Measurements from ENCODE around the gene RBM6.
"Not testable (repeated sequence)": the region's sequence is repeated elsewhere in the genome, so short reads cannot be mapped to it uniquely, and the experiment has no call there.

Gene RBM6

GRCh38 chr3:49992326-49992725 is 52.4 kb downstream of the RBM6 start:
- DNase-seq (ENCODE audit: low spot score): no peak

- DNase-seq (ENCODE audit: low spot score): no peak
These were observed 54.5 kb downstream of the RBM6 start for GRCh38 chr3:49994476-49994875.

DNA sequence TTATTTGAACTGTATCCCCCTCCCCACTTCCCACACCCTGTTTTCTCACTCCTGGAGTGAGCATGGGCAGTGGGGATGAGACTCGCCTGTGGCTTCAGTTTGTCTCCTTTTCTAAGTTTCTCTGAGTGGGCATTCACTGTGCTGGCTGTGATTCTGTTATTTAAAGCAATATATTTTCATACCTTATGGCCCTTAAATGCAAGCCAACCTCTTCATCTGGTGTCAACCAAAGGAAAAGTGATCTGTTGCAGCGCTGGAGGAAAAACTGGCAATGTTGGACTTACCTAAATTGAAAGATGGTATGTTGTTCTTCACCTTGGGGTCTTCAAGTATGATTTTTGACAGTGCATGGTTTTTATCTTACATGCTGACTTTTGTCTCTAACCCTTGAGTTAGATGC is 56.1 kb downstream of the RBM6 start:
- no peak for DNase-seq (ENCODE audit: low spot score)

DNA sequence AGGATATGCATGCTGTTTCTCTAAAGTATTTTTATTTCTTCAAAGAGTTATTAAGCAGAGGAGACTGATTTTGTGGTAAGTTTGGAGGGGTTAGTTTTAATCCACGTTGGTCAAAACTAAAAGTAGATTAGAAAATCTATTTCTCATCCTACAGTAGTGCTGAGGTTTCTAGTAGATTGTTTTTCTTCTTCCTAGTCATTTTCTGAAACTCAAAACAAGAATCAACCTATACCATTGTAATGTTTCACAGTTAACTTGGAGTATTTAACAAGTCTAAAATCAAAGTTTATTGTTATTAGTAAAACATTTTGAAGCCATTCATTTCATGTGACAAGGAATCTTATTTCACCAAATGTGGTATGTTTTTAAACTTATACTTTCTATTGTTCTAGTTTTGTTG is 57.9 kb downstream of the RBM6 start:
- DNase-seq (ENCODE audit: low spot score): no peak

GRCh38 chr3:49998326-49998725 is 58.4 kb downstream of the RBM6 start:
- DNase-seq (ENCODE audit: low spot score): no peak

- DNase-seq (ENCODE audit: low spot score): peak; percentile 13
These were observed 61.6 kb downstream of the RBM6 start for GRCh38 chr3:50001511-50001910.

DNA sequence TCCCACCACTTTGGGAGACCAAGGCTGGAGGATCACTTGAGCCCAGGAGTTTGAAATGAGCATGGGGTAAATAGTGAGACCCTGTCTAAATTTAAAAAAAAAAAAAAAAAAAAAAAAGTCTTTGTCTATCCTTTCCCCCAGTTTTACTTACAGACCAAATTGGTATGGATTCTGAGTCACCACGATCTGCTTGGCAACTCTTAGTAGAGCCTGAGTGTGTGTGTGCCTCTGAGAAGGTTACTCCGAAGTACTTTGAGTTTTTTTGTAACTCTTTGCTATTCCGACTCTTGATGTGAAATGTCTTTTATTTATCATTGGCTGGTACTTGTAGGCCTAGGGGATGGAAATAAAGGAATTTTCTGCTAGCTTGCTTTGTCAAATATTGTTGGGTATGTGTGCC is 63.3 kb downstream of the RBM6 start:
- no peak for DNase-seq (ENCODE audit: low spot score)

- no peak for DNase-seq (ENCODE audit: low spot score)
These were observed 63.9 kb downstream of the RBM6 start for GRCh38 chr3:50003824-50004223.

DNA sequence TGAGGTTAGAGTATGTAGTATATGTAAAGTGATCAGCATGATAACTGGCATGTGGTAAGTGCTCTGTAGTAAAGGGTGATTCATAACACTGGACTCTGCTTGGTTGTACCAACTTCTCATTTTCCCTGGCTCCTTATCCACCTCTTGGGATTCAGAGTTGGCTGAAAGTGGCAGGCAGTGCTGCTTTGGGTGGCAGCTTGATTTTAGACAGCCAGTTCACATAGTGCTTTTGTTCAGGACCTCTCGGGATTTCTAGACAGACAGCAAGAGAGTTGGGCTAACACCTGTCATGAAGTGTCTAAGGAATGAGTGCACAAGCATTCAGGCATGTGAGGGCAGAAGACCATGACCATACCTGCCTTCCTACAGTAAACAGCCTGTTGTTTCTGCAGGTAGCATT is 69.0 kb downstream of the RBM6 start:
- DNase-seq (ENCODE audit: low spot score): no peak

DNA sequence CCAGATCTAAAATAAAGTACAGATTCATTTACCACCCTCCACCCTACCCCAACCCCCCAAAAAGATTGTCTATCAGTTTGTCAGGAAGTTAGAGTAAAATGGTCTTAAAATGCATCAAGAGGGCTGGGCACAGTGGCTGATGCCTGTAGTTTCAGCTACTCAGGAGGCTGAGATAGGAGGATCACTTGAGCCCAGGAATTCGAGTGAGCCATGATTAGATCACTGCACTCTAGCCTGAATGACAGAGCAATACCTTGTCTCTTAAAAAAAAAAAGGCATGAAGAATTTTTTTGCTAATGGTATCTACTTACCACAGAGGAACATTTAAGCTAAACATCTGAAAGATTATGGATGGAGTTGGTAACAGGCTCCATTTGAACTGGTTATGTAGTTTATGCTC is 71.0 kb downstream of the RBM6 start:
- DNase-seq (ENCODE audit: low spot score): no peak

- DNase-seq (ENCODE audit: low spot score): no peak
These were observed 76.0 kb downstream of the RBM6 start for GRCh38 chr3:50015918-50016317.

GRCh38 chr3:50028346-50028745 is 88.4 kb downstream of the RBM6 start:
- no peak for DNase-seq (ENCODE audit: low spot score)

- DNase-seq (ENCODE audit: low spot score): not testable (repeated sequence)
These were observed 91.3 kb downstream of the RBM6 start for GRCh38 chr3:50031201-50031600.

DNA sequence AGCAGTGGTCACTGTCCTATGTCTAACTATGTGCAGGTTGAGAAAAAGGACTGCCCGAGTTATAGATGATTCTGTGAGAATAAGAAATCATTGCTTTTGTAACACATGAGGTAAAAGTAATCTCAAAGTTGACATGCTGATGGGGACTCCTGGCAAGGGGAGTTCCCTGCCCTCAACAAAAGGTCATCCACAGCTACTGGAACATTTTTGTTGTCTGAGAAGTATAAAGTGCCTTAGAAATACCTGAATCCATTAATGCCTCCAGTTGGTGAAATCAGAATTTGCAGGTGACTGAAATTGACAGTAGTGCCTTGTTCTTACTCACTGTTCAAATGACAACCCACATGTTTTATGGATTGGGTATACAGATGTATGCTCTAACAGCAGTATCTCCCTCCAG is 105.0 kb downstream of the RBM6 start:
- DNase-seq (ENCODE audit: low spot score): no peak

DNA sequence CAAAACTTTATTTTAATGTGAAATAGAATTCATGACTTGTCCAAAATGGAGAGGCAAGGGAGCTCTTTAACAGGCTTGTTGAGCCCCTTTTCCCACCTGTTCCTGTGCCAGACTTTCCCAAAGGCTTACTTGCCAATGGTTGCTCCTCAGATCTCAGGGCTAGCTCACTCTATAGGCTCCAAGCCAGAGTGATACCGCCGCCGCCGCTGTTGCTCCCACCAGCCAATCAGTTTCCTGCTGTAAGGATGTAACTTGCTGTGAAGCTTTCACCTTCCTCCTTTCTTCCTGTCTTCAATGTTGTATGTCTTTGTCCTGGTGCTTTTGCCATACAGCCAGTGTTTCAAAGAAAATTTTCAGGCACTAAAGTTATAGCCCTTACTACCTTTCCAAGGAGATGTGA is 107.5 kb downstream of the RBM6 start:
- DNase-seq (ENCODE audit: low spot score): no peak

- DNase-seq (ENCODE audit: low spot score): no peak
These were observed 110.4 kb downstream of the RBM6 start for GRCh38 chr3:50050361-50050760.

DNA sequence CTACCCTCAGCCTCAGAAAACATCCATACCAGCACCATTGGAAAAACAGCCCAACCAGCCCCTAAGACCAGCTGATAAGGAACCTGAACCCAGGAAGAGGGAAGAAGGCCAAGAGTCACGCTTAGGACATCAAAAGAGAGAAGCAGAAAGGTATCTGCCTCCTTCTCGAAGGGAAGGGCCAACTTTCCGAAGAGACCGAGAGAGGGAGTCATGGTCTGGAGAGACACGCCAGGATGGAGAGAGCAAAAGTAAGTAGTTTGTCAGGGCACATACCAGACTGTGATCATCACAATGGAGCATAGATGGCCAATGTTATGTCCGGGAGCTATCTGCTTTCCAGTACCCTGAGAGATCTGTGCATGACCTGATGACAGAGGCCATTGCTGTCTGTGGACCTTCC is 117.8 kb downstream of the RBM6 start:
- no peak for DNase-seq (ENCODE audit: low spot score)

- DNase-seq (ENCODE audit: low spot score): no peak
These were observed 128.2 kb downstream of the RBM6 start for GRCh38 chr3:50068134-50068533.

DNA sequence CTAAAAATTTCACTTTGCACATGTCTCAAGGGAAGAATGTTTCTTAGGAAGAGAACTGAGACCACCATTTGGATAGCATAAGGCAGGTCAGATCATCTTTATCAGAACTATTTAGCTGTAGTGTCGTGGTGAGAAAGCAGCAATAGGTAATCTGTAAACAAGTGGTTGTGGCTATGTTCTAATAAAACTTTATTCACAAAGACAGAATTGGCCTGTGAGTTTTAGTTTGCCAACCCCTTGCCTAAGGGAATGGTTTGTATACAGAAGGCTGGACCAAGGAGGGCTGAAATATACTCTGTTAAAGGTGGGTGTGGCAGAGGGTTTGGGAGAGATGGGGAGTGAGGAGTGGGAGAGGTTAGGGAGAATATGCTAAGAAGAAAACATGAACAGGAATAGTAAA is 138.1 kb downstream of the RBM6 start:
- DNase-seq (ENCODE audit: low spot score): no peak

DNA sequence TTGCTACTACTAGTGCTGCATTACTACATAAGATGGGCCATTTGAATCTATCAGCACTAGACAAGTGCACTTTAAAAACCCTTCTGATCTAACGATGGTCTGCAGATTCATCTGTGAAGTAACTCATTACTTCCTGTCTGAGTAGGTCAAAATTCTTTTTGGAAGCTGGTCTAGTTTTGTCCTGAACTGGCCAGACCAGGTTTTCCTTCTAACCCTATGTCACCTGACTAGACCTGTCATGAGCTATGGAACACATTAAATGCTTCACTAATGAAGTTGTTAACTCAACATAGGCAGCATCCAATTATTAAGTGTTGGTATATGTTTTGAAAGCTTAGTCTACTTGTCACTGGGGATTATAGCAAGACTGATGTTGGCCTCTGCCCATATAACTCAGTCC is 138.7 kb downstream of the RBM6 start:
- no peak for DNase-seq (ENCODE audit: low spot score)

DNA sequence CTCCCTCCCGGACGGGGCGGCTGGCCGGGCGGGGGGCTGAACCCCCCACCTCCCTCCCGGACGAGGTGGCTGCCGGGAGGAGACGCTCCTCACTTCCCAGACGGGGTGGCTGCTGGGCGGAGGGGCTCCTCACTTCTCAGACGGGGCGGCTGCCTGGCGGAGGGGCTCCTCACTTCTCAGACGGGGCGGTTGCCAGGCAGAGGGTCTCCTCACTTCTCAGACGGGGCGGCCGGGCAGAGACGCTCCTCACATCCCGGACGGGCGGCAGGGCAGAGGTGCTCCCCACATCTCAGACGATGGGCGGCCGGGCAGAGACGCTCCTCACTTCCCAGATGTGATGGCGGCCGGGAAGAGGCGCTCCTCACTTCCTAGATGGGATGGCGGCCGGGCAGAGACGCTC is 145.0 kb downstream of the RBM6 start:
- DNase-seq (ENCODE audit: low spot score): not testable (repeated sequence)

DNA sequence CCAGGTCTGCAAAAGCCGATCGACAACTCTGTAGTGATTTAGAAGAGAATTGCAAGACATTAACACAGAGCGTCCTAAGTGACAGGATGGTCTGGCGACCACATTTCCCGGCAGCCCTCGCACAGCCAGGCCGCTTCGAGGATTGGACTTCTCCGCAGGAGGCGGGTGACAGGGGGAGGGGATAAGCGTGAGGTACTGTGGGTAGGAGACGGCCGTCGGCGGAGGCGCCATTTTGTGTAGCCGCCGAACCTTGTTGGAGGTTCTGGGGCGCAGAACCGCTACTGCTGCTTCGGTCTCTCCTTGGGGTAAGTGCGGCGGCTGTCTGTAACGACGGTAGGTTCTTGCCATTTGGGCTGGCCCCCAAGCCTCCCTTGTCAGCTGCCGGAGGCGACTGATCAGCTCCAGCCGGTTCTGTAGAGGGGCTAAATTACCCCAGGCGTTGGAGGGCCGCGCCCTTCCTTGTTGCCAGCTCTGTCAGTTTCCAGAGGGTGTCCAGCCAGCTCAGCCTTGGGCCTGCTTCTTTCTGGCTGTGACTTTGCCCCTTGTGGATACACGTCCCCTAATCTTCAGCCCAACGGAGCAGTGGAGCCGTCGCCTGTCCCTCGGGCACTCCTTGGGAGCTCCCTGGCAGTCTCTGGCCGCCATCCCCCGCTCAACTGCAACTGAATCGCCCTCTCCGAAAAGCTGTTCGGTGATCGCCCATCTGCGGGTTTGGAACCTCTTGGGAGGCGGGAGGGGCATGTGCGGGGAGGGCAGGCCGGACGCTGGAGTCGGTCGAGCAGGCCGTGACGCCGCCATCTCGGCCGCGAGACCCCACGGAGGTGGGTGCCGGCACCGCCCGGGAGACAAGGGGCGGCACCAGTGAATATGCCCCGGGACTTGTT is 149.0 kb downstream of the RBM6 start, which contains the start of gene RBM5:
RBM5 (plus strand) TSS at position 195 of the 884 bp plus-strand sequence. CDS start 1,516 bp downstream, outside the sequence.
- DNase-seq (ENCODE audit: low spot score): peak; percentile 97

- peak; percentile 7 for DNase-seq (ENCODE audit: low spot score)
These were observed 149.6 kb downstream of the RBM6 start for GRCh38 chr3:50089609-50089945.

- DNase-seq (ENCODE audit: low spot score): no peak
These were observed 151.0 kb downstream of the RBM6 start for GRCh38 chr3:50090984-50091383.

Data from Ammon's horn (tissue), 1 donor.